Kasumi-1 (cell line): ENCODE results near the gene CTNNA2.
"Not testable (repeated sequence)": the region's sequence is repeated elsewhere in the genome, so short reads cannot be mapped to it uniquely, and the experiment has no call there.

Experiments used
- DNase-seq, 2 experiments: peaks; one replicate each; lab custom pipeline; 2025; lab: John Stamatoyannopoulos, UW

Gene CTNNA2

GRCh38 chr2:80149991-80150390 lies 637.1 kb downstream of the CTNNA2 start:
- no peak for DNase-seq

GRCh38 chr2:80151248-80151647 lies 638.4 kb downstream of the CTNNA2 start:
- no peak for DNase-seq

GRCh38 chr2:80151651-80152050 lies 638.8 kb downstream of the CTNNA2 start:
- DNase-seq, result no peak

- DNase-seq, result no peak
Measured at GRCh38 chr2:80153151-80153550, 640.3 kb downstream of the CTNNA2 start.

- no peak for DNase-seq
Measured at GRCh38 chr2:80153768-80154167, 640.9 kb downstream of the CTNNA2 start.

GRCh38 chr2:80154231-80154915 lies 641.5 kb downstream of the CTNNA2 start:
- no peak for DNase-seq

- no peak for DNase-seq
Measured at GRCh38 chr2:80164375-80164774, 651.5 kb downstream of the CTNNA2 start.

- DNase-seq, result no peak
Measured at GRCh38 chr2:80166483-80167171, 653.8 kb downstream of the CTNNA2 start.

GRCh38 chr2:80167284-80167808 lies 654.5 kb downstream of the CTNNA2 start:
- DNase-seq, result no peak

- DNase-seq, result no peak
Measured at GRCh38 chr2:80168037-80168436, 655.2 kb downstream of the CTNNA2 start.

GRCh38 chr2:80168801-80169200 lies 656.0 kb downstream of the CTNNA2 start:
- no peak for DNase-seq

GRCh38 chr2:80169811-80170594 lies 657.2 kb downstream of the CTNNA2 start:
- no peak for DNase-seq

GRCh38 chr2:80185091-80185490 lies 672.2 kb downstream of the CTNNA2 start:
- no peak for DNase-seq

- no peak for DNase-seq
Measured at GRCh38 chr2:80186262-80186661, 673.4 kb downstream of the CTNNA2 start.

GRCh38 chr2:80187156-80187555 lies 674.3 kb downstream of the CTNNA2 start:
- DNase-seq, result no peak

- DNase-seq, result no peak
Measured at GRCh38 chr2:80190166-80190565, 677.3 kb downstream of the CTNNA2 start.

- no peak for DNase-seq
Measured at GRCh38 chr2:80193566-80193965, 680.7 kb downstream of the CTNNA2 start.

- DNase-seq, result no peak
Measured at GRCh38 chr2:80195034-80195433, 682.2 kb downstream of the CTNNA2 start.

GRCh38 chr2:80198042-80198441 lies 685.2 kb downstream of the CTNNA2 start:
- no peak for DNase-seq

- no peak for DNase-seq
Measured at GRCh38 chr2:80199504-80199903, 686.7 kb downstream of the CTNNA2 start.

- DNase-seq, result not testable (repeated sequence)
Measured at GRCh38 chr2:80203929-80204328, 691.1 kb downstream of the CTNNA2 start.

GRCh38 chr2:80205498-80205897 lies 692.6 kb downstream of the CTNNA2 start:
- no peak for DNase-seq

GRCh38 chr2:80209458-80209857 lies 696.6 kb downstream of the CTNNA2 start:
- DNase-seq, result no peak
